ENCODE measurements around the gene HOXD9.

HOXD9 gene

GRCh38 chr2:176138923-176139660, 16.6 kb downstream of the HOXD9 start:
- DNase-seq: peak; percentile 69

DNA sequence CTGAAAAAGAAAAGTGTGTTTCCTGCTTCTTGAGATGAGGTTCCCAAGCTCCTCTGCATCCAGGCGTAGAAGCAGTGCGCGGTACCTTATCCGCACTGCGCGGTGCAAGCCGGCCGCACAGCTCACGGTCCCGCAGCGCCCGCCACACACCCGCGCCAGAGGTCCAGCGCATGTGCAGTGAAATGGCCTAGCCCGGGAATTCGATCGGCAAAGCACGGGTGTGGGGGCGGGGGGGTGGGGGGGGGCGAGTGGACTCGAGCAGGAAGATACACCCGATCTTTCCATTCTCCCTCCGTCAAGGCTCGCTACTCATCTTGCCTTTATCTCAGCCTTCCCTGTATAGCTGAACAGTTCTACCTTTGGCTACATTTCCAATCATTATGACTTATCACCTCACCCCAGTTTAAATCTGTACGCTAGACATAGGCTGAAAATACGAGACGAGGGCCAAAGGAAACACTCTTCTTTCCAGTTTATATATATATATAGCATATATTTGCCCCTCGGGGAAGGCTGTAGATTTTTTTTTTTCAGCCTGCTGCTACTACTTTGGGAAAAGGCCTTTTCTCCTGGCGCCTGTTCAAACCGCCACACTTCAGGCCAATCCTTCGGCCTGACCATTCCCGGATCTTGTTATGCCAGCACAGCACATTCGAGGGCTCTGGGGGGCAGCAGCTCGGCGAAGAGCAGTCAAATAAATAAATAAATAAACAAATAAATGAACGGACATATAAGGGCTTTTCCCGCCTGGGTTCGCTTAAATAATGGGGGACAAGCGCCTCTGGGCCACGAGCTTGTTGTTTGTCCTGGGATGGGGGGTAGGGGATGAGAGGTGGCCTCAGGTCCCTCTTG, 17.4 kb downstream of the HOXD9 start:
- no peak for DNase-seq

DNA sequence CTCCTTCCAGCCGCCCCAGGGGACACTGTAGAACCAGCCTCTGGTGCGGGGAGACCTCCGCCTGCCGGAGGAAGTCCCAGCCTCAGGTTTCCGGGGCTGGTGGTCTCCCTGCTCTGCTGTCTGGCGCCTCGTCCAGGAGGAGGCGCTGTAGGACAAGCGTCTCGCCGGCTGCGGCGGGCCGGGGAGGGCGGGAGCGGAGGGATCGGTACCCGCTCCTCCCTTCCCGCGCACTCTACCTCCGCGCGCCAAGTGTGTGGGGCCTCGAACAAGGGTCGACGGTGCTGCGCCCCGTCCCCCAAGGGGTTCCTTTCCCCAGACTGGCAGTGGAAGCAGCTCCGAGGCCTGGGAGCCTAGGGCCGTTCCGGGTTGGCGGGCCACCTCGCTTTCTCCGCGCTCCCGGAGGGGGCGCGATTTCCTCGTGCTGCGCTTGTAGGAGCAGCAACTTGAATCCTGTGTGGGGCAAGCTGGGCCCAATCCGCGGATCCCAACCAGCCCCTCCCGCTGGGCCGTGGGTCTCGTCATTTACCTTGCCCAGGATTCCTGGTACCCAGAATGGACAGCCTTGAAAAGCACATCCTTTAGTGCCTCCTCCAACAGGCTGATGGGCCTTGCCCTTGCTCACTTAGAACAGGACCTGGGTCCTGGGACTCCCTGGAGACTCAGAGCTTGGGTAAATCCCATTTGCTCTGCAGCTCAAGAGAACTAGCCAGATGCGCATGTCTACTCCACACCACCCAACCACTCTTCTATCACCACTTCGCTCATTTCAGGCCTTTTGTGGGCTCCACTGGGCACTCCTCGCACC, 18.2 kb downstream of the HOXD9 start:
- DNase-seq: peak; percentile 95

GRCh38 chr2:176142281-176142680, 19.8 kb downstream of the HOXD9 start:
- no peak for DNase-seq

DNA sequence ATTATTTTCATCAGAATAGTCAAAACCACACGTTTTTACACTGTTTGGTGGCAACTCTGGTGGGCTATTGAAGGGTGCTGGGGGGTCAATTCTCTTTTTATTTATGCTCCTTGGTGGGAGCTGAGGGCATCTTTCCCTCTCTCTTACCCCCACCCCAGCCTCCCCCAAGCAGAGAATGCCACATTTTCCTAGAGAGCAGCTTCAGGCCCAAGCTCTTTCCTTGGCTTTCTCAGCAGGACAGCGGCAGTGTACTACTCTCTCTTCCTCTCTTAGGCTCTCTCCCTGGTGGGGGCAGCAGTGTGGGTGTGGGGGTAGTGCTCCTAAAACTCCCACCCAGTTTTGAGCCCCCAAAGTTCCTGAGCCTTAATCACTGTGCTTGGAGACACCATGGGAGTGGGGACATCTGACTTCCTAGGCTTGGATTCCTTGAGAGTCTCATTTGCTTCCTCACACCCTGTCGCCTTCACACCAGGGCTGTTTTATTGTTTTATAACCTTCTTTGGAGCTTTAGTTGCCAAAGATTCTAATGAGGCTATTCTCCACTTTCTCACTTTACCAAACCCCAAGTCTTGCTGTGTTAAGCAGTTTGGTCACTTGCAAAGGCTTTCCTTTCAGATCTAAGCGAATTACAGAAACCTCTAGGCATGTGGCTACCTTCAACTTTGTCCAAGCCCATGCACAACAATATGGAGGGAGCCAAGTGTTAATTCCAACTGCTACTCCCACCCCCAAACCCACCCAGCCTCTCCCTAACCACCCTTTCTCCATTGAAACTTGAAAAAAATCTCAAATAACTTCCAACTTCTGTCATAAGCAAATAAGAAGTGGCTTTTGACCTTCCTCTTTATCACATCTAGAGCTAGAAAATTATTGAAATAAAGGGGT, 22.8 kb downstream of the HOXD9 start:
- no peak for DNase-seq

DNA sequence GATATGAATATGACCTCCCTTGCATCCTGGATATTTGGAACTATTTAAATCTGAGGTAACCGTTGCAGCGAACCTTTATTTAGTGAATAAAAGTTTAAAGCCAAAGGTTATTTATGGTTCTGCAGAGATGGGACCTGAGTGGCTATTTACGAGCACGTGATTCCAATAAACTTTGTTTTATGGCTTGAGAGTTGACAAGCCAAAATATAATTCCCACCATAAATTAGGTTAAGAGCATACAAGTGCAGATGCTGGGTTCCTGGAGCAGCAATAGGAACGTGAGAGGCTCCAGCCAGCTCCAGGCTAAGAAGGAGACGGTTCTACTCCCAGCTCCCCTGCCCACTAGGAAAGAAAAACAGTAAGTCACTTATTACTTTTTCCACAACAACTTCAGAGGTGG, 23.6 kb downstream of the HOXD9 start:
- no peak for DNase-seq

GRCh38 chr2:176146645-176147044, 24.1 kb downstream of the HOXD9 start:
- peak; percentile 29 for DNase-seq

DNA sequence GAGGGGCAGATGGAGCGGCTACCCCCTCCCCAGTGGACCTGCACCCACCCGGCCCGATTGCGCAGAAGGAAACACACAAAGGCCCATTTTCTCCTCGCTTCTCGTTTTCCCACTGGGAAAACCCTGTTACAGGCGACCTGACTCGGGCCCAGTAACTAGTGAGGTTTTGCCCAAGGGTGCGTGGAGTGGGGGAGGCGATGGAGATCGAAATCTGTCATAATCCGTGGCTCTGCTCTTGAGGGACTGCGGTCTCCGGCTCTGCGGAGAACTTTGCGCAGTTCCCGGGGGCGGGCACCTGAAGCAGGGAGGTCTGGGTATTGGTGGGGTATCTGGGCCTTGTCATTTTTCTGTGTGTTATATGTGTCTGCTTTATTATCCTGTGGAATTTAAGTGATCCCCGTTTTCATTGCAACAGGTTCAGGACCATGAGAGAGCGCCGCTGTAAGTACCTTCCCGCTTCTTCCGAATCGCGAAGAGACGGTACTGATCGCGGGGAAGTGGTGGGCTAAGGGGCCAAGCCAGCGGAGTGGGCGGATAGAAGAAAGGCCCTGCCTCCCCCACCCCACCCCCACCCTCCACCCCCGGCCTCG, 24.8 kb downstream of the HOXD9 start:
- DNase-seq: peak; percentile 26

- DNase-seq: peak; percentile 32
Measured at GRCh38 chr2:176147800-176148496, 25.4 kb downstream of the HOXD9 start.

DNA sequence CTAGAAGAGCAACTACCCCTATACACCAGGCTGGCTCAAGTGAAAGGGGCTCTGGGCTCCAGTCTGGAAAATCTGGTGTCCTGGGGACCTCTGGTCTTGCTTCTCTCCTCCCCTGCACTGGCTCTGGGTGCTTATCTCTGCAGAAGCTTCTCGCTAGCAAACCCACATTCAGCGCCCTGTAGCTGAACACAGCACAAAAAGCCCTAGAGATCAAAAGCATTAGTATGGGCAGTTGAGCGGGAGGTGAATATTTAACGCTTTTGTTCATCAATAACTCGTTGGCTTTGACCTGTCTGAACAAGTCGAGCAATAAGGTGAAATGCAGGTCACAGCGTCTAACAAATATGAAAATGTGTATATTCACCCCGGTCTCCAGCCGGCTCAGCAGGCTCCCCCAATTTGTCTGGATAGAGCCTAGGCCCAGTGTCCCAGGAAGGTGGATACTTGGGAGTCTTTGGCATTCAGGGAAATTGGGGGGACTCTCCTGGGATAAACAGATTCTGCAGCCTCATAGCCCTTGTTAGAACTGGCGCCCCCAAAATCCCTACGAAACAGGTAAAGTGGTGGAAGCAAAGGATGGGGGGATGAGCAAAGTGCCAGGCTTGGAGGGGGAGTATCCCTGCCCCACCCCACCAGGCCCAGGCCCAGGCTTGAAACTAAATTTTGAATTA, 26.4 kb downstream of the HOXD9 start:
- peak; percentile 50 for DNase-seq

GRCh38 chr2:176149481-176149938, 27.0 kb downstream of the HOXD9 start:
- DNase-seq: peak; percentile 28

GRCh38 chr2:176149939-176150583, 27.5 kb downstream of the HOXD9 start:
- DNase-seq: peak; percentile 45

DNA sequence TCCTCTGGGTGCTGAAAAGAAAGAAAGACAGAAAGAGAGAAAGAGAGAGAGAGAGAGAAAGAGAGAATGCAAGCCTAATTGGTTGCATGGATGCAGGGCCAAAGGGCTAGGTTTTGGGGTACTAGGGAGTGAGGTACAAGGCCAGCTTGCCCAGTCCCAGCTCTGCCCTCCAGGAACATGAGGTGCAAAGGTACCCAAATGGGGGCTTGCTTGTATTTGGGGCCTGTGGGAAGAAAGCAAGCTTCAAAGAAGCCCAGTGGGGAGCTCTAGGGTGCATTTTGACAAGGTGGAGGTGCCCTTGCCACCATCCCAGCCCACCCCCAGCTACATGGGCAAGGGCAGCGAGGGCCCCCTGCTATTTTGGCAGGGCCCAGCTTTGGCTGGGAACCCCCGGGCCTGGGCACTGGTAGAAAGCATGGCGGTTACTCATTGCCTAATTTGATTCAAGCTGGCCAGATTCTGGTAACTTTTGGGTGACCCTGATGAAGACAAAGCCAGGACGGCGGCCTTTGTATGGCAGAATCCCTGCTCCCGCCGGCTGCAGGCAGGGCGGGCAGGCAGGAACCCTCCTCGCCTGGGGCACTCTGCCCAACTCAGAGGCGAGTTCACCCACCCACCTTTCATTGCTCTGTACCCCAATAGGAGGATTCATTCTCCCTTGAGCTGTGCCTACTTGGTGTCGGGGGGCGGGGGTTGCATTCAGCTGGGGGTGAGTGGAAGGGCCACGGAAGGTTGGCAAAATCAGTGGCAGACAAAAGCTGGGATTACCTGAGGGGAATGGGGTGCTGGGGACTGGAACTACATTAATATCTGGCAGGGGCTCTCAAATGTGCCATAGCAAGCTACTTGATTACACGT, 28.3 kb downstream of the HOXD9 start:
- DNase-seq: no peak

GRCh38 chr2:176151442-176152287, 29.1 kb downstream of the HOXD9 start, which contains the start of gene HOXD4:
TSS of gene HOXD4 (plus strand) at chr2:176151550. CDS start at chr2:176151634, 84 bp downstream.
- DNase-seq: peak; percentile 33

- DNase-seq: no peak
Measured at GRCh38 chr2:176152350-176153181, 30.0 kb downstream of the HOXD9 start.

DNA sequence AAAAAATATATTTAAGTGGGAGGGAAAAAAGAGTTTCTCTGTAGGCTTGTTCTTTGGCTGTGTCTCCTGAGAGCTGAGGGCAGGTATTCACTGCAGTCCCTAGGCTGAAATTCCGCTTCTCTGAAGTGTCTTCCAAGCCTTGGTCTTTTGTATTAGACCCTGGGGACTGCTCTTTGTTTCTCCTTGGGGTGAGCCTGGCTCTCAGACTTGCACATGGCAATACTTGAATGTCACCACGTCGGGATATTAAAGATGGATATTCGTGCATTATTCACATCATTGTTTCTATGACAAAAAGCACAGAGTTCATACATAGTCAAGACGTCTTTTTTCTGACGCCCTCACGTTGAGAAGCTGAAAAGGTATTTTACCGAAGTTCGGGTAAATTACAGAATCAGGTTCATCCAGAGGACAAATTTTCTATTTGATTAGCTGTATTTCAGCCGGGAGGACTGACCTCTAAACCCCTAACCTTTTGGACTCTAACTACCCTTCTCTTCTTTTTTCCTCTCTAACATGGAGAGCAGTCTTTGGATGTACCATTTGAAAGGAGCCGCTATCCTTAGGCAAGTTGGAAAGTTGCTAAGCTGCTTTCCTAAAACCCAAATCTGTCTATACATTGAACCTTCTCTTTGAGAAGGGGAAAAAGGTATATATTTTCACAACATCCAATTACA, 32.2 kb downstream of the HOXD9 start:
- DNase-seq: no peak

Measured in eye (tissue), 1 donor.